Neutrophil (primary cell): ENCODE results near the gene GSTA2.

Experiments used
- H3K27ac ChIP-seq: fragments of 200-600 bp; sonication (generic); 2 replicates; pipeline ENCODE4 v1.5.1; 2016; ENCODE audit warnings: mild to moderate bottlenecking, moderate library complexity
- H3K27me3 ChIP-seq: fragments of 200-600 bp; sonication (generic); 2 replicates; pipeline ENCODE4 v1.6.0; 2016; ENCODE audit warnings: mild to moderate bottlenecking
- H3K36me3 ChIP-seq: fragments of 200-600 bp; sonication (generic); 2 replicates; pipeline ENCODE4 v1.5.1; 2017
- H3K4me1 ChIP-seq, 2 experiments: fragments of 200-600 bp in 1 of 2; sonication (generic) in 1 of 2; 1 replicate in 1 of 2; 2 replicates in 1 of 2; pipeline versions ENCODE4 v1.5.1 to v1.6.1; 2013 to 2016; ENCODE audit warnings: low read depth in 1 of 2, low read length in 1 of 2, mild to moderate bottlenecking in 1 of 2, moderate library complexity in 1 of 2; ENCODE audit not compliant: control insufficient read depth in 1 of 2, insufficient read depth in 1 of 2
- H3K4me3 ChIP-seq, 2 experiments: fragments of 200-600 bp in 1 of 2; sonication (generic) in 1 of 2; 1 replicate in 1 of 2; 2 replicates in 1 of 2; pipeline ENCODE4 v1.5.1; 2013 to 2016; ENCODE audit warnings: low read depth in 1 of 2, low read length in 1 of 2, mild to moderate bottlenecking in 1 of 2, moderate library complexity in 1 of 2
- H3K9me3 ChIP-seq: fragments of 200-600 bp; sonication (generic); 2 replicates; pipeline ENCODE4 v1.5.1; 2016
- CTCF ChIP-seq: fragments of 200-600 bp; sonication (generic); IDR thresholded peaks from 2 replicates; pipeline ENCODE4 v1.5.1; 2016; ENCODE audit warnings: antibody characterized with exemption

Gene GSTA2

GRCh38 chr6:52741872-52742271 lies 21.4 kb downstream of the GSTA2 start:
- Histone ChIP-seq H3K27ac (no peak overlapping the region), H3K27me3 (no peaks in the 10 kb centered on the region), H3K4me1 (no peaks in the 10 kb centered on the region), H3K9me3 (no peaks in the 10 kb centered on the region), H3K36me3 (no peaks in the 10 kb centered on the region), H3K4me3 (no peak overlapping the region)
- TF ChIP-seq CTCF: no peak

- Histone ChIP-seq H3K4me3 (no peak overlapping the region), H3K4me1 (no peaks in the 10 kb centered on the region), H3K27me3 (no peaks in the 10 kb centered on the region), H3K36me3 (no peaks in the 10 kb centered on the region), H3K9me3 (no peaks in the 10 kb centered on the region), H3K27ac (no peak overlapping the region)
- TF ChIP-seq CTCF: no peak
Observed at GRCh38 chr6:52739627-52740026, 23.6 kb downstream of the GSTA2 start.

GRCh38 chr6:52739134-52739533 lies 24.1 kb downstream of the GSTA2 start:
- H3K4me3 ChIP-seq: no peak overlapping the region
- no peaks in the 10 kb centered on the region for H3K36me3 ChIP-seq
- no peak for TF ChIP-seq CTCF
- no peaks in the 10 kb centered on the region for H3K9me3 ChIP-seq
- H3K27ac ChIP-seq: no peak overlapping the region
- H3K27me3 ChIP-seq: no peaks in the 10 kb centered on the region
- H3K4me1 ChIP-seq: no peaks in the 10 kb centered on the region

- H3K27me3 ChIP-seq: no peaks in the 10 kb centered on the region
- no peak overlapping the region for H3K4me3 ChIP-seq
- no peaks in the 10 kb centered on the region for H3K4me1 ChIP-seq
- H3K36me3 ChIP-seq: no peaks in the 10 kb centered on the region
- H3K27ac ChIP-seq: no peak overlapping the region
- no peaks in the 10 kb centered on the region for H3K9me3 ChIP-seq
- no peak for TF ChIP-seq CTCF
Observed at GRCh38 chr6:52736145-52736544, 27.1 kb downstream of the GSTA2 start.

- H3K27ac ChIP-seq: no peak overlapping the region
- no peak overlapping the region for H3K4me3 ChIP-seq
- no peak for TF ChIP-seq CTCF
- no peaks in the 10 kb centered on the region for H3K36me3 ChIP-seq
- no peaks in the 10 kb centered on the region for H3K27me3 ChIP-seq
- H3K4me1 ChIP-seq: no peaks in the 10 kb centered on the region
- no peaks in the 10 kb centered on the region for H3K9me3 ChIP-seq
Observed at GRCh38 chr6:52735071-52735470, 28.2 kb downstream of the GSTA2 start.

GRCh38 chr6:52734072-52734471 lies 29.2 kb downstream of the GSTA2 start:
- H3K4me1 ChIP-seq: no peaks in the 10 kb centered on the region
- H3K9me3 ChIP-seq: no peaks in the 10 kb centered on the region
- no peaks in the 10 kb centered on the region for H3K27me3 ChIP-seq
- no peak overlapping the region for H3K27ac ChIP-seq
- H3K4me3 ChIP-seq: no peak overlapping the region
- H3K36me3 ChIP-seq: no peaks in the 10 kb centered on the region
- TF ChIP-seq CTCF: no peak
